ENCODE results near the gene SDHAF4. TPM values are rescaled to one million over a fixed set of nuclear protein-coding genes. Genes with fewer than 3 reads are reported as not detected.

The SDHAF4 gene
- total RNA-seq, 4 donors from 2014 or later = 2.6 to 10.0 (median 6.2) TPM

GRCh38 chr6:70638468-70638867 is 71.7 kb downstream of the SDHAF4 start:
- no peak for ATAC-seq
- Histone ChIP-seq H3K4me1 (no peaks in the 10 kb centered on the region), H3K27ac (no peak overlapping the region), H3K4me3 (no peak overlapping the region), H3K9me3 (no peaks in the 10 kb centered on the region), H3K36me3 (no peaks in the 10 kb centered on the region), H3K27me3 (no peaks in the 10 kb centered on the region)
- in situ Hi-C loops (cut with MboI; ENCODE audit: low sequenced_read_pairs in 4 of 4) (no loop called here), intact Hi-C loops (cut with DNase I; ENCODE audit: low total_unique reads) (no loop called here)
- TF ChIP-seq, protein P1, sequence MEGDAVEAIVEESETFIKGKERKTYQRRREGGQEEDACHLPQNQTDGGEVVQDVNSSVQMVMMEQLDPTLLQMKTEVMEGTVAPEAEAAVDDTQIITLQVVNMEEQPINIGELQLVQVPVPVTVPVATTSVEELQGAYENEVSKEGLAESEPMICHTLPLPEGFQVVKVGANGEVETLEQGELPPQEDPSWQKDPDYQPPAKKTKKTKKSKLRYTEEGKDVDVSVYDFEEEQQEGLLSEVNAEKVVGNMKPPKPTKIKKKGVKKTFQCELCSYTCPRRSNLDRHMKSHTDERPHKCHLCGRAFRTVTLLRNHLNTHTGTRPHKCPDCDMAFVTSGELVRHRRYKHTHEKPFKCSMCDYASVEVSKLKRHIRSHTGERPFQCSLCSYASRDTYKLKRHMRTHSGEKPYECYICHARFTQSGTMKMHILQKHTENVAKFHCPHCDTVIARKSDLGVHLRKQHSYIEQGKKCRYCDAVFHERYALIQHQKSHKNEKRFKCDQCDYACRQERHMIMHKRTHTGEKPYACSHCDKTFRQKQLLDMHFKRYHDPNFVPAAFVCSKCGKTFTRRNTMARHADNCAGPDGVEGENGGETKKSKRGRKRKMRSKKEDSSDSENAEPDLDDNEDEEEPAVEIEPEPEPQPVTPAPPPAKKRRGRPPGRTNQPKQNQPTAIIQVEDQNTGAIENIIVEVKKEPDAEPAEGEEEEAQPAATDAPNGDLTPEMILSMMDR (IDR thresholded peaks at IDR 0.05 in 4 of 5, conservative IDR thresholded peaks at IDR 0.05 in 1 of 5) = no peak
- TF ChIP-seq POLR2A (IDR thresholded peaks at IDR 0.05) = no peak
- DNase-seq = no peak

Other genes starting within 250 kb of the SDHAF4 start
- 10 to 100 TPM in 3 of 4 donors, 1 to 10 TPM in 1; 9.3 to 18.4 (median 12.9) TPM for gene FAM135A, start 153.4 kb upstream of the SDHAF4 start, total RNA-seq
- gene SMAP1, start 101.0 kb downstream of the SDHAF4 start, total RNA-seq = 10 to 100 TPM; 29.4 to 36.6 (median 35.8) TPM